D721Med (cell line): ENCODE data around the gene MAP4K4.

ENCODE experiments used
- DNase-seq: peaks from one replicate; pipeline ENCODE4 v3.0.0; 2011; ENCODE audit warnings: low spot score; ENCODE audit not compliant: insufficient read length
- FAIRE-seq: peaks from 2 replicates; lab custom pipeline; 2011; peaks lifted over from hg19 to GRCh38; lab: Jason Lieb, UNC
- CTCF ChIP-seq: IDR thresholded peaks from 2 replicates; pipeline ENCODE4 v1.5.1; 2012; ENCODE audit warnings: mild to moderate bottlenecking, control low read depth; ENCODE audit not compliant: insufficient read depth; ENCODE audit errors: missing control alignments

The MAP4K4 gene

DNA sequence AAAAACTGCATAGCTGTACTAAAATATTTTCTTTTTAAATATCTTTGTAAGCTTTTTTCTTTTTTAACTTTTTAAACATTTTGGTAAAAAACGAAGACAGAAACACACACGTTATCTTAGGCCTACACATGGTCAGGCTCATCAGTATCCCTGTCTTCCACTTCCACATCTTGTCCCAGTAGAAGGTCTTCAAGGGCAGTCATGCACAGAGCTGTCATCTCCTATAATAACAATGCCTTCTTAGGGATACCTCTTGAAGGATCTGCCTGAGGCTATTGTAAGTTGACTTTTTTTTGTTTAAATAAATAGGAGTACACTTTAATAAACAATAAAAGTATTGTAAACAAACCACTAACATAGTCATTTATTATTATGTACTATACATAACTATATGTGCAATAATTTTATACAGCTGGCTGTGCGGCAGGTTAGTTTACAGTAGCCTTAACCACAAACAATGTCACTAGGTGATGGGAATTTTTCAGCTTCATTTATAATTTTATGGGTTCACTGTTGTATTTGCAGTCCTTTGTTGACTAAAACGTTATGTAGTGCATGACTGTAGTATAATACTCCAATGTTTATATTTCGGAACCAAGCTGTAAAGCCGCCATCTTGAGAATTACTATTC is 124.4 kb downstream of the MAP4K4 start:
- no peak for TF ChIP-seq CTCF
- FAIRE-seq: no peak
- no peak for DNase-seq

DNA sequence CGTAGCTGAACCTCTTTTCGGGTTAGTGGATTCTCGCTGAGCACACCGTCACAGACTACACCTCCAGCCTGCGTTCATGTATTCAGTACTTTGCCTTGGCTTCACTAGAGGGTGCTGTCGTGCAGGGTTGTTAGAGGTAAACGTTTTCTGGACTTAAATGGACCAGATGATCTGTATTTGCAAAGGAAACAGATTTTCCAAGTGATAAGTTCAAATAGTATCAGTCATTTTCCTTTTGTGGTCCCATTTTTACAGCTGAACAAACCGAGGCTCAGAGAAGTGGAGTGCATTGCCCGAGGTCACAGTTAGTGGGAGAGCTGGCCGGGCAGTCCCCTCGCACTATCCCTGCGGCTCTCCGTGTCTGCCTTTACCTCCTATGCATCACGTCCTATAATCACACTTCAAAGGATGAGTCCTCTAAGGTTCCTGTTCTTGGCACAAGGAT is 125.9 kb downstream of the MAP4K4 start:
- peak; percentile 67 for TF ChIP-seq CTCF
- DNase-seq (no peak), FAIRE-seq (no peak)

GRCh38 chr2:101823859-101824258 is 126.4 kb downstream of the MAP4K4 start:
- FAIRE-seq (no peak), DNase-seq (no peak)
- TF ChIP-seq CTCF: no peak

DNA sequence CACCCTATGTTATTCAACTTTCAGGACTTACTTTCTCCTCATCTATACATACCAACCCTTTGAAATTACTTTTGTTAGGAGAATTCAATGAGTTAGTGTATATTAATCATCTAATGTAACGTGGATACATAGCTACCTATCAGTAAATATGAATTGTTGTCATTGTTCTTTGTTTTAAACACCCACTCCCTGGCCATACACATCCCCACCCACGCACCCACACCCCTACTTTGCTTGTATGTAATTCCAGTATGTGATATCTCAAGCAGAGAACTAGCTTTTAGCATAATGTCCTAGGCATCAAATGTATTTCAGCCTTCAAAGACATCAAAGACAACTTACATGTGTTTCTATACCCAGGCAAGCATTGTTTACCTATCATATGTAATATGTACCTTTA is 129.2 kb downstream of the MAP4K4 start:
- FAIRE-seq: no peak
- TF ChIP-seq CTCF: no peak
- DNase-seq: no peak

- FAIRE-seq (no peak), DNase-seq (no peak)
- no peak for TF ChIP-seq CTCF
Measured at GRCh38 chr2:101827246-101827645, 129.7 kb downstream of the MAP4K4 start.

GRCh38 chr2:101828257-101828656 is 130.8 kb downstream of the MAP4K4 start:
- no peak for TF ChIP-seq CTCF
- FAIRE-seq: no peak
- DNase-seq: no peak

DNA sequence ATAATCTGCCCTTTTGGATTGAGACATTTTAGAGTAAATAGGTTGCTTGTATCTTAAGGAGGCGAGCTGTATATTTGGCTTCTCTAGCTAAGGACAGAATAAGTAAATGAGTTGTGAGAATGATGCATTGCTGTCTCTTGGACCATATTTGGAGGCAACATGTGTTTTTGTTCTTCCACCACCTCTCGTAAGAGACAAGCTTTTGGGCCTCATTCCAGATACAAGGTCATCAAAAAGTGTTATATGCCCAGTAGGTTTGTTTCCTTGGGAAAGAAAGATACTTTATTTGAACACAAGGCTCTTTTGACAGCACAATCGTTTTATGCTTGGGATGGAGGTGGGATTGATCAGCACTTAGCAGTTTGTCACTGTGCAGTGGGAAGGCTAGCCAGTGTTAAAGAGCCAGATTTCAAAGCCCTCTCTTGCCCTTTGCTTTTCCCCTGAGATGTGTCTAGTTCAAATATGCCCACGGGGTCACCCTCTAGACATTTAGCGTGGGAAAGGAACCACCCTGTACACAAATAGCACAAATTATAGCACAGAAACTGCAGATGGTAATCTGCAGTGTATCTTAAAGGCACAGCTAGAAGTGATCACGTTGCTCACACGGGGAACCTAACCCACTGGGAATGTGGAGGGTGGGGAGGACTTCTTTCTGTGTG is 131.3 kb downstream of the MAP4K4 start:
- FAIRE-seq (no peak), DNase-seq (no peak)
- TF ChIP-seq CTCF: no peak
